Vein endothelial cell (primary cell): Measurements from ENCODE around the gene STK39. TPM values are rescaled to one million over a fixed set of nuclear protein-coding genes. Genes with fewer than 3 reads are reported as not detected.

Experiments
- small RNA-seq: library from RNA; depleted of rRNA; stranded (forward); fragments of <200 nt; gene quantifications from one replicate; pipeline ENCODE3, GENCODE V24; 2012
- total RNA-seq: library from RNA; depleted of rRNA; stranded (reverse); fragments of >200 nt; gene quantifications from 2 replicates; pipeline ENCODE4 v1.2.3, GENCODE V29; 2012

The STK39 gene
- 6.5 and 8.8 TPM in 2 replicates for total RNA-seq

DNA sequence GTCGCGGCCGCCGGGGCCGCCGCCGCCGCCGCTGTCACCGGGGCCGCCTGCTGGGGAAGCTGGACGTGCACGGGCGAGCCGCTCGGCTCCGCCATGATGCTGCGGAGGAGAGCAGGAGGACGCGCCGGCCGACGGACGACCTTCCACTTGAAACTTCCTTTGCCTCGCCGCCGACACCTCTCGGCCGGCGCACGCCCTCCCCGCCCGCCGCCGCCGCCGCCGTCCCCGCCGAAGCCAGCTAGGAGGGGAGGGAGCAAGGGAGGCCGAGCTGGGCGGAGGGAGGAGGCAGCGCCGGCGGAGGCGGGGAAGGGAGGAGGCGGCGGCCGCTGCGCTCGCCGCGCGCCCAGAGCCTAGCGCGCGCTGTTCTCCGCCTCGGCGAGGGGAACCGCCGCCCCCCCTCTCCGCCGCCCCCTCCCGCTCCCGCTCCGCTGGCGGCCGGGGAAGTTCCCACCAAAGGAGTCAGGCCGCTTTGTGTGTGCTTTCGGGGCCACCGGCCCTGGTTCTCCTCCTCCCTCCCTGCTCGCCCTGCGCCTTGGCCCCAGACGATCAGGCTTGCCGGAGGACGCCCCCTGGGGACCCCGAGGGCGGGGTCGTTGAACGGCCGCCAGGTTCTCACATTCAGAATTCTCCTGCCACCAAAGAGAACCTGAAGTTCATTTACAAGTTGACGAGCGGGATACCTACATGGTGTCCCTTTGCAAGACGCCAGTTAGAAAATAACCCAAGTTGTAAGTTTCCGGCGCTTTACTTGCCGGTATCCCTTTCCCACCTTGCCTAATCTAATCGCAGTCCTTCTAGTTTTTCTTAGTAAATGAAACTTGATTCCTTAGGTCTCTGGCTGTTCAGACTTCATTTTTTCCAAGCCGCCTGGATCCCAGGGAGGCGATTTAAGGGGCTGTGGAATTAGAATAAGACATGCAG lies at the start of gene STK39:
Gene STK39, minus strand, starts transcription at position 255 of the 921 bp plus-strand sequence. Its CDS starts 160 bp downstream, at position 95.

Small RNA genes within 50 kb of the gene (small RNA-seq; reads per million reads assigned to genes)
- gene AC067940.1: 1.5 reads per million, percentile 73 among the genes with 10 or more reads in this experiment

Other genes with a start within 250 kb of the STK39 start
- 12.7 and 17.0 TPM in 2 replicates for gene CERS6, start 208.7 kb upstream of the STK39 start, total RNA-seq